Glutamatergic neuron (in vitro differentiated cells): Measurements from ENCODE around the gene CEP104. TPM values are rescaled to one million over a fixed set of nuclear protein-coding genes. Genes with fewer than 3 reads are reported as not detected.

ENCODE experiments used
- DNase-seq: peaks from one replicate; pipeline ENCODE4 v3.0.0; 2022
- H3K27ac Mint-ChIP-seq: one replicate; pipeline ENCODE4 v1.8.0; 2020; ENCODE audit warnings: mild to moderate bottlenecking, mixed read lengths, inconsistent platforms; ENCODE audit not compliant: unreplicated experiment
- H3K27me3 Mint-ChIP-seq: one replicate; pipeline ENCODE4 v1.8.0; 2020; ENCODE audit warnings: mild to moderate bottlenecking, moderate library complexity, mixed read lengths, inconsistent platforms; ENCODE audit not compliant: unreplicated experiment
- H3K36me3 Mint-ChIP-seq: one replicate; pipeline ENCODE4 v1.8.0; 2020; ENCODE audit warnings: mild to moderate bottlenecking, mixed read lengths, inconsistent platforms; ENCODE audit not compliant: unreplicated experiment
- H3K4me1 Mint-ChIP-seq: one replicate; pipeline ENCODE4 v1.8.0; 2020; ENCODE audit warnings: mild to moderate bottlenecking, low read depth, mixed read lengths, inconsistent platforms; ENCODE audit not compliant: unreplicated experiment
- H3K4me3 Mint-ChIP-seq: one replicate; pipeline ENCODE4 v1.8.0; 2020; ENCODE audit warnings: mild to moderate bottlenecking, mixed read lengths, inconsistent platforms; ENCODE audit not compliant: unreplicated experiment
- H3K9me3 Mint-ChIP-seq: one replicate; pipeline ENCODE4 v1.8.0; 2020; ENCODE audit warnings: mild to moderate bottlenecking, moderate library complexity, mixed read lengths, inconsistent platforms; ENCODE audit not compliant: unreplicated experiment
- total RNA-seq: library from RNA; stranded (reverse); fragmentation: NEBNext Ultra II Directional; extraction: Animal tissue kit (Norgen Biotek cat#: 25700); gene quantifications from one replicate; pipeline ENCODE4 v1.2.1, GENCODE V29; 2021; ENCODE audit not compliant: unreplicated experiment
- TF ChIP-seq, protein P1 (sequence below): fragments of 200-600 bp; sonication (generic); IDR thresholded peaks from one replicate; pipeline ENCODE4 v1.5.0; 2021; ENCODE audit not compliant: partially characterized antibody, unreplicated experiment

The CEP104 gene
- total RNA-seq, 1 donor from 2014 or later, result 102 TPM

DNA sequence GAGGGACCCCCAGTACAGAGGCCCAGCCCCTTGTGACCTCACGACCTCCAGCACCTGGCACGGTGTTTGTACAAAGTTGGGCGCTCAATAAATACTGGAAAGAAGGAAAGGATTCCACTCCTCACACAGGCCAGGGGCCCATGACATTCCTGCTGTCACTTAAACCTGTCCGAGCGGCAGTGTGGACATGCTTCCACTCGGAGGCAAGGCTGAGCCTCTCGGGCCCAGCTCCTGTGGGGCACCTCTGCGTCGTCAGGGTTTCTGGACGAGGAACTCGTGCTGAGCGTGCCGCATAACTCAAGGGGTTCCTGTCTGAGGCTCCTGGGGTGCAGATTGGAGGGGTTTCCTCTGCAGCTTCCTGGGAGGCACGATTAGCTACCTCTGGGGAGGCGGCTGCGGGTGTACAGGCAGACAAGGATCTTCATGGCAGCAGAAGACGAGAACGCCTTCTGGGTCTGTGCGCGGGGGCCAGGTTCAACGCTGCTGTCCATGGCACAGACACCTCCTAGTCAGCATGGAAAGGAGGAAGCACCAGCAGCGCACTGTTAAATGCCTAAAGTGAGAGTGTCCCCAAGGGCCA lies 88.1 kb downstream of the CEP104 start:
- peaks cover 9% of the 10 kb centered on the region for H3K27me3 Mint-ChIP-seq
- H3K4me1 Mint-ChIP-seq, result peaks cover 12% of the 10 kb centered on the region
- no peak for DNase-seq
- H3K36me3 Mint-ChIP-seq, result no peaks in the 10 kb centered on the region
- H3K27ac Mint-ChIP-seq, result no peak overlapping the region
- H3K4me3 Mint-ChIP-seq, result no peak overlapping the region
- peaks cover 7% of the 10 kb centered on the region for H3K9me3 Mint-ChIP-seq
- TF ChIP-seq, protein P1, sequence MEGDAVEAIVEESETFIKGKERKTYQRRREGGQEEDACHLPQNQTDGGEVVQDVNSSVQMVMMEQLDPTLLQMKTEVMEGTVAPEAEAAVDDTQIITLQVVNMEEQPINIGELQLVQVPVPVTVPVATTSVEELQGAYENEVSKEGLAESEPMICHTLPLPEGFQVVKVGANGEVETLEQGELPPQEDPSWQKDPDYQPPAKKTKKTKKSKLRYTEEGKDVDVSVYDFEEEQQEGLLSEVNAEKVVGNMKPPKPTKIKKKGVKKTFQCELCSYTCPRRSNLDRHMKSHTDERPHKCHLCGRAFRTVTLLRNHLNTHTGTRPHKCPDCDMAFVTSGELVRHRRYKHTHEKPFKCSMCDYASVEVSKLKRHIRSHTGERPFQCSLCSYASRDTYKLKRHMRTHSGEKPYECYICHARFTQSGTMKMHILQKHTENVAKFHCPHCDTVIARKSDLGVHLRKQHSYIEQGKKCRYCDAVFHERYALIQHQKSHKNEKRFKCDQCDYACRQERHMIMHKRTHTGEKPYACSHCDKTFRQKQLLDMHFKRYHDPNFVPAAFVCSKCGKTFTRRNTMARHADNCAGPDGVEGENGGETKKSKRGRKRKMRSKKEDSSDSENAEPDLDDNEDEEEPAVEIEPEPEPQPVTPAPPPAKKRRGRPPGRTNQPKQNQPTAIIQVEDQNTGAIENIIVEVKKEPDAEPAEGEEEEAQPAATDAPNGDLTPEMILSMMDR, result no peak

DNA sequence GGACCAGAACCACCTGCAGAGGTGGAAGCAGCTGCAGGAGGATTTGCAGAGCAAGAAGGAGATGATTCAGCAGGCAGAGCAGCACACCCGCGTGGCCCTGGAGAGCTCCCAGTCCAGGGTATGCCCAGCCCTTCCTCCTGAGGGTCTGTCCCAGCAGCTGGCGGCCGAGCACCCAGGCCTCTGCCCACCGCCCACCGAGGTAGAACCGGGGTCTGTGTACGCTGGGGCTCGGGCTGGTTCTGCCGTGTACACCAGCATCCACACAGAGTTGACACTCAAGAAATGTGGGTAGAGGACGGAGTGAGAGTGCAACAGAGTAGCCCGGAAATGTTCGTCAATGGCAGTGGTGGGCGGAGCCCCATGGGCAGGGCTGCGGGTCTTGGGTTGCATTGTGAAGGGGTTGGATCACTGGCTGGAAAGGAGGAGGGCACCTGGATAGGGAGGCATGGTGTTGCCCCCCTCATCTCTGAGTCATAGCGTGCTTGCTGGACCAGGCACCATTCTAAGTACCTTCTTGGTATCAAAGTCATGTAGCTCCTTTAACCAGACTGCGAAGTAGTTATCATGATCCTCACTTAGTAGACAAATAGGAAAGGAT lies 89.6 kb downstream of the CEP104 start:
- no peak overlapping the region for H3K4me3 Mint-ChIP-seq
- TF ChIP-seq, protein P1, result no peak
- peaks cover 11% of the 10 kb centered on the region for H3K27me3 Mint-ChIP-seq
- peaks cover 9% of the 10 kb centered on the region for H3K9me3 Mint-ChIP-seq
- DNase-seq, result no peak
- H3K27ac Mint-ChIP-seq, result no peak overlapping the region
- peaks cover 12% of the 10 kb centered on the region for H3K4me1 Mint-ChIP-seq
- H3K36me3 Mint-ChIP-seq, result no peaks in the 10 kb centered on the region

DNA sequence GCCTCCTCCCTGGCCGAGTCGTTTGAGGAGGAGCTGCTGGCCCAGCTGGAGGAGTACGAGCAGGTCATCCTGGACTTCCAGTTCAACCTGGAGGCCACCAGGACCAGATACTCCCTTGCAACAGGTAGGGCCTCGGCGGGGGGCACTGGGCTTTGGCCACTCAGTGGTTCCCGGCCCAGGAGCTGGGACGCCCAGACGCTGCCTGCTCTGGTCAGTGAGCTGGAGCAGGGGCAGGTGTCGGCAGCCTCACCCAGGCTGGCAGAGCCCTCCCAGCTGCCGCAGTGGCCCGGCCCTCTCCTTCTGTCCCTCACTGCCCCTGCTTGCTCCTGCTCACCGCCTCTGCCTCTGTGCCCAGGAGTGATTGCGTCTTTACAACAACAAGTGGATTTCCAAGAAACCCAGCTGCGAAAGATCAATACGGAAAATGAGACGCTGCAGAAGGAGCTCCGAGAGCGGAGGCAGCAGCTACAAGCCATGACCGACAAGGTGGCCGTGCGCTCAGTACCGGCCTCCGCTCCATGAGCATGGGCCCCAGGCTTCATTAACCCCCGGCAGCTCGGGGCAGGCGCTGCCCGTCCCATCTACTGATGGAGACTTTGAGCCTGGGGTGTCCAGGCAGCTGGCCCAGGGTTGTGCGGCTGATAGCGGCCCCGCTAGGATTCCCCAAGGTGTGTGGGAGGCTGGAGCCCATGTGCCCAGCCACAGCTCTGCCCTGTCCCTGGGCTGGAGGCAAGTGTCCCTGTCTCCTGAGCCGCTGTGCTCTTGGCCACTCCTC lies 93.5 kb downstream of the CEP104 start:
- peaks cover 16% of the 10 kb centered on the region for H3K9me3 Mint-ChIP-seq
- H3K27ac Mint-ChIP-seq, result peak overlapping the region; percentile 68
- TF ChIP-seq, protein P1, result no peak
- H3K36me3 Mint-ChIP-seq, result peaks cover 10% of the 10 kb centered on the region
- peaks cover 13% of the 10 kb centered on the region for H3K27me3 Mint-ChIP-seq
- no peak overlapping the region for H3K4me3 Mint-ChIP-seq
- H3K4me1 Mint-ChIP-seq, result peaks cover 5% of the 10 kb centered on the region
- DNase-seq, result no peak

DNA sequence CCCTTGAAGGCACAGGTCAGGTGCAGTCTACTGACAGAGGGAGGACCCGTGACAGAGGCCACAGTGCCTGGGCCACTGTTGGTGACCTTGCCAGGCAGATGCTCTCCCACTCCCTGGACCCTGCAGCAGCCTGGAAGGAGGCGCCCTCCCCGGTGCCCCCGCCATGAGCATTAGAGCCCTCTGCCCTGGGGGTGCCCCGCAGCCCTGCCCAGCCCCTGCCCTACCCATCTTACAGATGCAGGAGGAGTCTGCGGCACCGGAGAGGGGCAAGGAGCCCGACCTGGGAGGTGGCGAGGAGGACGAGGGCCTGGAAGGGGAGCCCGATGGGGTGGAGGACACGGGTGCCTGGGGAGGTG lies 94.2 kb downstream of the CEP104 start:
- peaks cover 16% of the 10 kb centered on the region for H3K9me3 Mint-ChIP-seq
- H3K36me3 Mint-ChIP-seq, result peaks cover 10% of the 10 kb centered on the region
- TF ChIP-seq, protein P1, result no peak
- peaks cover 13% of the 10 kb centered on the region for H3K27me3 Mint-ChIP-seq
- no peak for DNase-seq
- H3K4me1 Mint-ChIP-seq, result peaks cover 5% of the 10 kb centered on the region
- H3K27ac Mint-ChIP-seq, result no peak overlapping the region
- no peak overlapping the region for H3K4me3 Mint-ChIP-seq
